GM10266 (cell line): Measurements from ENCODE around the gene ADGRL2.

Source experiments
- DNase-seq: peaks from one replicate; pipeline ENCODE4 v3.0.0; 2012; ENCODE audit errors: extremely low spot score
- TF ChIP-seq, protein P1 (sequence below): IDR thresholded peaks from 2 replicates; pipeline ENCODE4 v1.5.1; 2012; ENCODE audit warnings: mild to moderate bottlenecking, low read depth; ENCODE audit not compliant: control insufficient read depth, insufficient read depth; ENCODE audit errors: missing control alignments

The ADGRL2 gene

DNA sequence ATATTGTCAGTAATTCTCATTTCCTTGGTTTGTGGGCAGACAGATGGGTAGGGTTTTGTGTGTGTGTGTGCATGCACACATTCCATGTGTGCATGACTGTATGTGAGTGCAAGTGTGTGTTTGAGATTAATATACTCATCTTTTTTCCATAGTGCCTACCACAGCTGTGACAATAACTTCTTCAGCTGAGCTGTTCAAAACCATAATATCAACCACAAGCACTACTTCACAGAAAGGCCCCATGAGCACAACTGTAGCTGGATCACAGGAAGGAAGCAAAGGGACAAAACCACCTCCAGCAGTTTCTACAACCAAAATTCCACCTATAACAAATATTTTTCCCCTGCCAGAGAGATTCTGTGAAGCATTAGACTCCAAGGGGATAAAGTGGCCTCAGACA, 149.3 kb downstream of the ADGRL2 start:
- no peak for DNase-seq
- TF ChIP-seq, protein P1, sequence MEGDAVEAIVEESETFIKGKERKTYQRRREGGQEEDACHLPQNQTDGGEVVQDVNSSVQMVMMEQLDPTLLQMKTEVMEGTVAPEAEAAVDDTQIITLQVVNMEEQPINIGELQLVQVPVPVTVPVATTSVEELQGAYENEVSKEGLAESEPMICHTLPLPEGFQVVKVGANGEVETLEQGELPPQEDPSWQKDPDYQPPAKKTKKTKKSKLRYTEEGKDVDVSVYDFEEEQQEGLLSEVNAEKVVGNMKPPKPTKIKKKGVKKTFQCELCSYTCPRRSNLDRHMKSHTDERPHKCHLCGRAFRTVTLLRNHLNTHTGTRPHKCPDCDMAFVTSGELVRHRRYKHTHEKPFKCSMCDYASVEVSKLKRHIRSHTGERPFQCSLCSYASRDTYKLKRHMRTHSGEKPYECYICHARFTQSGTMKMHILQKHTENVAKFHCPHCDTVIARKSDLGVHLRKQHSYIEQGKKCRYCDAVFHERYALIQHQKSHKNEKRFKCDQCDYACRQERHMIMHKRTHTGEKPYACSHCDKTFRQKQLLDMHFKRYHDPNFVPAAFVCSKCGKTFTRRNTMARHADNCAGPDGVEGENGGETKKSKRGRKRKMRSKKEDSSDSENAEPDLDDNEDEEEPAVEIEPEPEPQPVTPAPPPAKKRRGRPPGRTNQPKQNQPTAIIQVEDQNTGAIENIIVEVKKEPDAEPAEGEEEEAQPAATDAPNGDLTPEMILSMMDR = no peak

DNA sequence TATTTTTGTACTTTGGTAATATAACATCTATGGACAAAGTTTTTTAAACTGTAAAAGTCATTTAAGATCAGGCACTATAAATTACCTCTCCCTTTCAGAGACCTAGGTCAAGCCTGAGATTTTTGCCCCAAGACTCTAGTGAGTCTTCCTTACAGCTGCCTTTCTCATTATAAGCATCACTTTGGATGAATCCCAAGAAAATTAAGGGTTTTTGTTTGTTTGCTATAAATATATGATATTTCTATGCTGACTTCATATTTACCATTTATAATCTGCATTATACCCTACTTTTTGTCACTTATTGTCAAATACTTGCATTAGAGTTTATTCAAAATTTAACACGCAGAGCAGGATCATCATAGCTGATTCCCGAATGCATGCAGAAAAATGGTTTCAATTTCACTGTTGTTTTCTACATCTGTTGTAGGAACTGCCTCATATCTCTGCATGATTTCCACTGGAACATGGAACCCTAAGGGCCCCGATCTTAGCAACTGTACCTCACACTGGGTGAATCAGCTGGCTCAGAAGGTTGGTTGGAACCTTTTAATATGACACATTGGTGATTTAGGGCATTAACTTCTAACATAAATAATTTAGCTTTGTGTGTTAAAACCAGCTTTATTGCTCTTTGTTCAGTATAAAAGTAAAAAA, 150.0 kb downstream of the ADGRL2 start:
- DNase-seq = no peak

DNA sequence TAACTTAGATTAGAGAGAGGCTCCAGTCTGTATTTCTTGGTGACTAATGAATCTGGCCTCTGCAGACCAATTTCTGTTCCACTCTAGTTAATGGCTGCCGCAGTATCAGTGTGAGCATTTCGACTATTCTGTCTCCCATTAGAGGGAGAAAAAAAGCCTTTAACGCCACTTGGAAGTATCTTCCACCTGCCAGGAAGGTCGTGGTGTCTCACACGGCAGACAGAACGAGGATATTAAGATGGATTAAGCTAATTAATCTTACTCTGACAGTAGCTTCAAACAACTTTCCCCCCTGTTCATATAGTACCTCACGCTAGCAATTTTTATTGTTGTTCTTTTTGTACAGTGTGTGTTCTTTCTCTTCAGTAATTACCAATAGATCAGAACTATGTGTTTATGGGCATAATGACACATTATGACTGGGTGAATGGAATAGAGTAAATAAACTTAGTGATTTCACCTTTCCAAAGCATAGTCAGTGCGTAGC, 153.8 kb downstream of the ADGRL2 start:
- TF ChIP-seq, protein P1 = no peak
- DNase-seq = no peak

More for the DNA sequence above, 150.0 kb downstream of the ADGRL2 start:
- TF ChIP-seq, protein P1 = no peak

DNA sequence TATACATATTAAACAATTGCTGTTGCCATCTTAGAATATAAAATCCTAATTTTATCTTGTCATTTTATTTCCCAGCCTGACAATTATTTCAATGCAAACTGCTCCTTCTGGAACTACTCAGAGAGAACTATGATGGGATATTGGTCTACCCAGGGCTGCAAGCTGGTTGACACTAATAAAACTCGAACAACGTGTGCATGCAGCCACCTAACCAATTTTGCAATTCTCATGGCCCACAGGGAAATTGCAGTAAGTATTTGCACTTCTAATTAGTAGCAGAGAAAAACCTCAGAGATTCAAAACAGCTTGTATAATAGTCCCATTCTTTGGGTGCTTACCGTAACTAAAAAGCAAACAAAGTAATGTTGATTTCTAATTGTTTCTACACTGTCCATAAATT, 167.2 kb downstream of the ADGRL2 start:
- TF ChIP-seq, protein P1 = no peak
- no peak for DNase-seq

DNA sequence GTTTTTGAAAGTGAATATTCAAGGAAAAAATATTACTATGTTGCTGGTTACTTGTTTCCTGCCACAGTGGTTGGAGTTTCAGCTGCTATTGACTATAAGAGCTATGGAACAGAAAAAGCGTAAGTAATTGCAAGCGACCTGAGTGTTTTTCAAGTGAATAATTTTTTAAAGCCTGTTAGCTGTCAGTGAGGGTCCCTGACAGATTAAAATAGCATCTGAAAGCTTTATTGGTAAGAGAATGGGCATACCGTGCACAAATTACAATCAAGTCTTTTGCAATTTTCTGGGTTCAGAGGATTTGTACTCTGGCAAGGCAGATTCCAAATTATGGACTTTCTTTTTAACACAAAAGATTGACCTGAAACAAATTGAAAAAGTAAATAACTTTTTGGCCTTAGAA, 169.7 kb downstream of the ADGRL2 start:
- DNase-seq = no peak
- TF ChIP-seq, protein P1 = no peak

DNA sequence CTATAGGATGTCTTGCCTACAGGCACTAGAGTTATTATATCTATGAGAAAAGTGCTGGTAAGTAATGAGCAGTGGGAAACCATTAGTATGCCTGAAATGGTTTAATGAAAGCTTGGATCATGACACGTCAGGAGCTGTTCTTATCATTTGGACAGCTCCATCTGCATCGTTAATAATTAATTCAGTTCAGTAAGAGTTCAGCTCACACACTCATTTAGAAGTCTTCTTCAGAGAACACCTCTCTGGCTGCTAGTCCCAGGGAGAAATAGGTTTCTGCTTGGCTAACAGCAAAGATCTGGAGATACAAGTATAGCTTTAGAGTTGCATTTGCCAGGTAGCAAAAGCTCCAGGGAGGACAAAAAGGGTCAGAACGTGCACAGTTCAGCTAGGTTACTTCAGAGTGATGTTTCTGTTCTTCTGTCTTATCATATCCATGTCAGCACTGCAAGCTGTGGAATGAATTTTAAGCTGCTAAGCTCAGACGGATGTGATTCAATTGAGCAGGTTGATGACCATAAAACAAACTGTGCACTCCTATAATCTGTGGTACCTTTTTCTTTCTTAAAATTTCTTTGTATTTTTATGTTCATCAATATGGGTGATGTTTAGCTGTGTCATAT, 173.6 kb downstream of the ADGRL2 start:
- TF ChIP-seq, protein P1 = no peak
- DNase-seq = no peak

DNA sequence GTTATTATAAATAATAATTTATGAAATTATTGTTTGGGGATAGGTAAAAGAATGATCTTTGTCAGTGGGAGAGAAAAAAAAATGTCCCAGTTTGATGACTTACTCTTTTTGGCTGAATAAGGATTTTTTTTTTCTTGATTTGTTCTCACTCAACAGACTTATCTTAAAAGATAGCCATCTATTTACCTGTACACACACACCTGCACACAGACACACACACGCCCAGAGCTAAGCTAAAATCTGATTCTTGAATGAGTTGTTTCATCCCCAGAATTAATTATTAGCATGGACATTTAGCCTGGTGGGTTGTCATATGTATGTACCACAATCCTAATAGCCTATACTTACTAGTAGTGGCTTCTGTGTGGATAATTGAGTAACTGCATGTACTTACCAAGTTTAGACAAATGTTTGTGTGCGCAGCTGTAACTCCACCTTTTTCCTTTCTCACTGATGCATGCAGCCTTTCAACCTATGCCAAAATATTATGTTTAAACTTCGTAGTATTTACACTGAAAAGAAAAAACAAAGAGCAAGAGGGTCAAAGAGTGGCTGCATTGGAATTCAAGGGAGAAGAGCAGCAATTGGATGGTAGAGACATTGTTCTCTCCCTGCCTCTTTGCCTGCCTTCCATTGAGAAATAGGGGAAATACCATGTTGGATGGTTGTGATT, 174.3 kb downstream of the ADGRL2 start:
- TF ChIP-seq, protein P1 = no peak
- no peak for DNase-seq
